Measurements from ENCODE around the gene MESD.

MESD gene

DNA sequence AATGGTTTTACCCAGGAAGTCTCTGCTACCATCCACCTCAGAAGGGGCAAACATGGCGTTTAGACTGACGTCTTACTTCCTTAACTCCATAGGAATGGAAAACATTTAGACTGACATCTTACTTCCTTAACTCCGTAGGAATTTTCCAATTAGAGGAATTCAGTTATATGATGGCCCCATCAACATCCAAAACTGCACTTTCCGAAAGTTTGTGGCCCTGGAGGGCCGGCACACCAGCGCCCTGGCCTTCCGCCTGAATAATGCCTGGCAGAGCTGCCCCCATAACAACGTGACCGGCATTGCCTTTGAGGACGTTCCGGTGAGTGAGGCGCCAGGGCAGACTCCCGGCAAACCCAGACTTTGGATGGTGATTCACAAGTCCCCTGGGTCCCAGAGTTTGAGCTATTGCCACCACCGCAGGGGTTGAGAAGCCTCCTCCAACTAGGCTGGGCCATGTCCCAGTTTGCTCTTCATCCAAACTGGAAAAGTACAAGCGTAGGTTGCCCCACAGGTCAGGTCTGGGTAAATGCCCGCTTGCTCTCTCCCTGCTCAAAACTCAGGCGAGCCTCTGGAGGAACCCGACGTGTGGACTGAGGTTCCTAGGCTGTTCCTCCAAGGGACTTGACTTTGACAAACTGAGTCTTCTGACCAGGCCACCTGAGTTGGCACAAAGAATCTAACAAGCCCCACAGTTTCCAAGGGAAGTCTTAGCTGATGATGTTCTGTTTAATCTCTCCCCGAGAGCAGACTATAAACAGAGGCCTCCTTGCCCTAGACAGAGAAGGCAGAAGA lies 57.7 kb downstream of the MESD start:
- DNase-seq = no peak

DNA sequence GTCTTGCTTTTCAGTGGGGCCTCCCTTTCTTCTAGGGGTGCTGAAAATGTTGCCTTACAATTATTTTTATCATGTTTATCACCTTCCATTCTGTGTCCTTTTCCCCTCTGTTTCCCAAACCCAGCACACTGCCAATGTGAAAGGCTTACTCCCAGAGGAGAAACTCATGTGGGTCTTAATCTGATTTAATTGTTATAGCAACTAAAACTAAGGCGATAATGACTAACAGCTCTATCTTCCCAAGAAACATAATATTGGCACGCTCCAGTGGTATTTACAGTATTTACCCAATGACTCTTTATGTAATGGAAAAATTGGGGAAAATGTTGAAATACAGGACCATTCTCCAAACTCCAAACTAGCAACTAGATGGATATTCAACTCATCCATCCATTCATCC lies 58.4 kb downstream of the MESD start:
- DNase-seq = no peak

DNA sequence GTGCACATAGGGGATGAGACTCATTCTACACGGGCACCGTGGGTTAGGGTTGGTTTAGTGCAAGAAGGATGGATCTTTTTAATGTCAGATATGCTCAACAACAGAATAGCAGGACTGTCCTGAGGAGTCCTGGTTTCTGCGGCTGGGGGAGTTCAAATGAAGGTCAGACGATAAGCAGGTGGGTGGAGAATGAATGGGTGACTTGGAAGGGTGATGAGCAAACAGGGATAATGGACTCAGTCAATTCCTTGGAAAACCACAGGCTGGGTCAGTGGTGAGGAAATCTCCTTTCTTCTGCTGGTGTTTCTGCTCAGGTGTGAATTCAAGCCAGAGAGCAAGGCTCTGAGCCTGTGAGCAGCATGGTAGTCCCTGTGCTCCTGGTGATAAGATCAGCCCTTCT lies 59.9 kb downstream of the MESD start:
- no peak for DNase-seq

DNA sequence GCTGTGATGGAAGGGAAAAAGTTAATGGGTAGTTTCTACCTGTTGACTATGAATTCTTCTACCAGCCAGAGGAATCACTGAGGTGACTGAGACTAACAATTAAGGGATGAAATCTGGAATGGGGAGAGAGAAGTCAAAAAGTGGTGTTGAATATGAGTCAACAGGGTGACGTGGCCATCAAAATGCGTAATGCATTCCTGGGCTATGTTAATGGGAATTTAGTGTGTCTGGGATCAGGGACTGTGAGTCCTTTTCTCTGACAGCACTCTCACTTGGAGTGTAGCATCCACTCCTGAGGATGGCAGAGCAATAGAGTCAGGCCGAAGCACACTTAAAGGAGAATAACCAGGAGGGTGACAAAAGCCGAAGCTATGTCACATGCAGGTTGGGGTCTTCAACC lies 60.4 kb downstream of the MESD start:
- DNase-seq = no peak

DNA sequence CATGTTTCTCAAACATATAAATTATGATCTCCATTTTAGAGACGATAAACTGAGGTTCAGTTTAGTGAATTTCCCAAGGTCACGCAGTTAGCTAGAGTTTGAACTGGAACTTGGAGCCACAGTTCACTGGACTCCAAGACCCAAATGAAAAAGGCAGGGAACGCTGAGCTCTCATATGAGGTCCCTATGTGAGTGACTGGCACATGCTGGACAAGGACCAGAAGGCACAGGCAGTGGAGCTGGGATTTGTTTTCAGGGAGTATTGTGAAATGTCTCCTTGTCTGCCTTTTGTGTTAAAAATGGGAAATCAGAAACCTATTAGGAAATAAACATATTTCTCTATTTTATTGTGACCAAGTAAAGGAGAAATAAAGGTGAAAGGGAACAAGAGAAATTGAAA lies 63.5 kb downstream of the MESD start:
- DNase-seq = no peak

DNA sequence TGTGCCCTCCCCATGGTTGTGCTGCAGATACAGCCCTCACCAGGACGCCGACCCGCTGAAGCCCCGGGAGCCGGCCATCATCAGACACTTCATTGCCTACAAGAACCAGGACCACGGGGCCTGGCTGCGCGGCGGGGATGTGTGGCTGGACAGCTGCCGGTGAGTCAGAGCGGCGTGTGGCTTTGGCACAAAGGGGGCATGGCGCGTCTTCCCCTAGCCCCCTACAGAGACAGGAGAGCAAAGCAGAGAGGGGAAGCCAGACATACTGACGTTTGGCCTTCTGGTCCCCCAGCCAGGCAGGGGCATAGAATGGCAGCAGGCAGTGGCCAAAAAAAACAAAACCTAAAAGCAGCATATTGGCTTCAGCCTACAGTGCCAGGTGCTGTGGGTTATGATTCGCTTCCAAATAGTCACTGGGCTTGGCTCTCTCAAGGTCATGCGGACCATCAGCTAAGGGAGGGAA lies 64.0 kb downstream of the MESD start:
- no peak for DNase-seq

DNA sequence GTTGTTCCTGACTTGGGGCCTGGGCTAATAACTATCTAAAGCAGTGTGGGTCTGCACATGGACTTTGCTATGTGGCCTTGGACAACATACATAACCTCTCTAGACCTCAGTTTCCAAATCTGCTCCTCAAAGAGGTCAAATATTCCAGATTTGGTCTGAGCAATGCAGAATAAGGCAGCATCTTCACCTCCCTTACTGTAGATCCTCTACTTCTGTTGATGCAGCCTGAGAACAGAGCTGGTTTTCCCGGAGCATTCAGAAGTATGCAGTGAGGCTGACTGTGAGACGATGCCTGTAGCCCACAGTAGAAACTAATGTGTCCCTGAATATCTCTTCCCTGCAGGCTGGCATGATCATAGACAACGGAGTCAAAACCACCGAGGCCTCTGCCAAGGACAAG lies 65.3 kb downstream of the MESD start:
- no peak for DNase-seq

DNA sequence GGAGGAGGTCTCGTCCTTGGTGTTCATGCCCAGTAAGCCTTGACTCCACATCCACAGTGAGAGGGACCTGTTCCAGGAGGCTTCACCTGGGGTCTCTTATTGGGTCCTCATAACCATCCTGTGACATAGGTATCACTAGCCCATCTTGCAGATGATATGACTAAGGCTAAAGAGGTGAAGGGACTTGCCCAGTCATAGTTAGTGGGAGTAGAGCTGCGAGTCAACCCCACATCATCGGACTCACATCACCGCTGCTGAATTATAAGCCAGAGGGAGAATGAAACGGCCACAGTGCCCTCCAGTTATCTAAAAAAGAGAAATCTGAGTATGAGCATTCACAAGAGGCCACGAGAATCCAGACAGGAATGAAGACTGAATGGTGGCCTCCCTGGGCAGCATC lies 66.0 kb downstream of the MESD start:
- DNase-seq = no peak

DNA sequence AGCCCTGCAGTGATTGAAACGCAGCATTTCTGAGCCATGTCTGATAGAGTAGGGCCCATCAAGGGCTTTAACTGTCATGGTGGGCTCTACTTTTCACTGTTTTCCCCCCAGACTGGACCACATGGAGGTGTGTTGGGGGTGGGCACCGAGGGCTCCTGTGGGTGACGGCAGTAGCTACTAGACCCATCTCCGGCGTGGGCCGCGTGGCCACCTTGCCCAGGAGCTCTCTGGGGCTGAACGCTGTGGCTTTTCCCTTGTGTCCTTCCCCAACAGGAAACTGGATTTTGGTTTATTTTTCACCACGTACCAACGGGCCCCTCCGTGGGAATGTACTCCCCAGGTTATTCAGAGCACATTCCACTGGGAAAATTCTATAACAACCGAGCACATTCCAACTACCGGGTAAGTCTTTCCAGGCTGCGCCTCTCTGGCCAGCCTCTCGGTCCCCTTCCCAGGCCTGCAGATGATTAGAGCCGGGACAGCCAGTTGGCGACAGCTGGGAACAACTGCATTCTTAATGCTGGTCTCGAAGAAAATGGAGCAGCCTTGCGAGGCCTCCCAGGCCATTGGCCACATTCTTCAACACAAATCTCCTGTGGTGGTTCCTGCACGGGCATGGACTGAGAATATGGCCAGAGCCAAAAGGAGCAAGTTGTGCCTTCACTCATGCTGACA lies 67.7 kb downstream of the MESD start:
- DNase-seq = no peak

DNA sequence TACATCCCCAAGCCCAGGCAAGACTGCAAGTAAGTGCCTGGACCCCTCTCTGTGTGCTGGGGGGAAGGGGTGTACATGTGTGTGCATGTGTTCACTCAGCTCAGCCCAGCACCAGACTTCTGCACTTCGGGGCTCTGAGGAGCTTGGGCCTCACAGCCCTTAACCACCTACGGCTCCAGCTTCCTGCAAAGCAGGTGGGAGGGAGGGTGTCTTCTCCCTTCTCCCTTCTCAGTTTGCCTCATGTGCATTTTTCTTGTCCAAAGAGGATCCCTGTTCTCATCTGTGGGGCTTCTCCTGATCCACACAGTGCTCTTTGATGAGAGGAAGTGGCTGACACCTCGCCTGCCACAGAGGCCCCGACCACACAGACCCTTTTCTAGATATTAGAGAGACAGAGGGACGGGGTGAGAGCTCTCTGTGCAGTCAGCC lies 69.3 kb downstream of the MESD start:
- no peak for DNase-seq

DNA sequence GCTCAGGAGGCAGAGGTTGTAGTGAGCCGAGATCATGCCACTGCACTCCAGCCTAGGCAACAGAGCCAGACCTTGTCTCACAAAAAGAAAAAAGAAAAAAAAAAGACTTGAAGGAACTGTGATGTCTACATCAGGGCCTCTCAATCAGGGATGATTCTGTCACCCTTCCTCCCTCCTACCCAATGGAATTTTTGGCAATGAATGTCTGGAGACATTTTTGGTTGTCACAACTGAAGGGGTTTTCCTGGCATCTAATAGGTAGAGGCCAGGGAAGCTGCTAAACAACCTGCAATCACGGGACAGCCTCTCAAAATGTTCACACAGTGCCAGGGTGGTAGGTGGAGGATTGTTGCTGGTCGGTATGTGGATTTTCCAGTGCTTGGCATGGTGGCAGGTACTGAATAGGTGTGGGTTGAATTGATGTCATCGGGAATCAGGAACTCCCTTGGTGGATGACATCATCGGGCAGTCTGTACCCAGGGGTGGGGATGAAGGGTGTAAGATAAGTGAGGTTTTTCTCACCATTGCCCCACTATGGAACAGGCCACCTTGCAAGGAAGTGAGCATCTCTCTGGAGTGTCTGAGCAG lies 71.3 kb downstream of the MESD start:
- DNase-seq = no peak

DNA sequence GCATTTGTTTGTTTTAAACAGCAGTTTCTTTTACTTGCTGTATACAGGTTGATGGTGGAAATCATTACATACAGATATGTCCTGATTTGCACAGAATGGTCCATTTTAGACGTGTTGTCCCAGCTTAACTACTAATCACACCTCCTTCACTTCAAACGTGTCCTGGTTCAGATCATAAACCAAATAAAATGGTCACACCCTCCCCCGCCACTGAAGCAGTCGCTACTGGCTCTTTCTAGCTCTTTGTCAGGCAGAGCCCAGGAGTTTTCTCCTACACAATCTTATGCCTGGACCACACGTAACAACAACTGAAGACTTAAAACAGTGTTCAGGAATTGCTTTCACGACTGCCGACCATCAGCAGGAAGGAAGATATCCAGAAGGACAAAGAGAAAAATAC lies 73.6 kb downstream of the MESD start:
- no peak for DNase-seq

DNA sequence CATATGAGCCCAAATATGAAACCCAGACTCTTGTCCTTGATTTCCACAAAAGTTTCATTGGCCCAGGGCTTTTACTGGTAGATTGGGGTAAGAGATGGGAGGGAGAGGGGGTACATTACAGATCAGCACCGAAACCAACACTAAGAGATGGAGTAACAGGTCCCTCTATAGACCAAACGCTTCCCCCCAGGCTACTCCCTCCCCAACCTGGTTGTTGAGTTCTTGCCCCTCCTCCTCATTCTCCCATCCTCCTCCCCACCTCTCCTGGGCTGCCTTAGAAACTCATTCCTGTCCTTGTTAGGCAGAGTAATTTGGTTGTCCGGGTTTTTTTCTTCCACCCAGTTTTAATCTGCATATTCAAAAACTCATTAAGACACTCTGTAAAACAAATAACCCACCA lies 74.1 kb downstream of the MESD start:
- DNase-seq = no peak

DNA sequence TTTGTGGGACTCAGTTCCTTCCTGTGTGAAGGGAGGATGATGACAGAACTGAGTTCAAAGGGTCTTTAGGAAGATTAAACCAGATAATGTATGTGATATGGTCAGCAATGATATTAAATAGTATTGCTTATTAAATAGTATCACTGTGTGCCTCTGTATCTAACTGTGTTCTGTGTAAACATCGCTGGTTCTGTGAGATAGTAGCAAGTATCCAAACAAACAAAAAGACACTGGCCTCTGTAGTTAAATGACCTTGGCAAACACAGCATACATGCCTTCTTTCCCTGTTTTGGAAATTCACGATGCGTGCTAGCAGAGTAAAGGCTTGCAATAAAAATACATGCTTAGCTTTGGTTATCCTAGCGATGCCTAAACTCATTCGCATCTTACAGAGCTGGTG lies 76.1 kb downstream of the MESD start:
- no peak for DNase-seq

DNA sequence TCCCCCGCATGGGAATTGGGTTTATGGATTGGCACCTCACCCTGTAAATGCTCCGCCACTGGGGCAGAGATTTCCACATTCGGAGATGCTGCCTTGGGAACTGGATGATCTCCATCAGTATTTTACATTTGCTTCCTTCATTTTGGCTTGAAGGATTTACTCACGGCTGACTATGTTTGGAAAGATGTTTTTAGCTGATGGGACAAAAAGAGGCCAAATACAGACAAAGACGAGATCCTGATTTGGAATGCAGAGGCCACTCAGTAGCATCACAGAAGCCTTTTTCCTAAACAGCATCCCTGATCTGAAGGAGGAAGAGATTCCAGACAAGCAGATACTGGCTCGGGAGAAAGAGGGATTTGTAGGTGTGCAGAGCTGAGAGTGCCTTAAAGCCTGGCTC lies 76.9 kb downstream of the MESD start:
- DNase-seq = no peak

DNA sequence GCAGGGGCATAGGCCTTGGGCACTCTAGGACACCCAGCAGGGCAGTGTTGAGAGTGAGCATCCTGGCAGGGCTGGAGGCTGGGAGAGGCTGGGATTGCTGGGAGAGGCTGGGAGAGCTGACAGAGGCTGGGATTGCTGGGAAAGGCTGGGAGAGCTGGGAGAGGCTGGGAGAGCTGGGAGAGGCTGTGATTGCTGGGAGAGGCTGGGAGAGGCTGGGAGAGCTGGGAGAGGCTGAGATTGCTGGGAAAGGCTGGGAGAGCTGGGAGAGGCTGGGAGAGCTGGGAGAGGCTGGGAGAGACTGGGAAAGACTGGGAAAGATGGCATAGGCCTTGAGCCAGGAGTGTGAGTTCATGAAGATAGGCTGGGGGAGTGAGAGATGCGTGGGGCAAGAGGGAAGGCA lies 77.8 kb downstream of the MESD start:
- no peak for DNase-seq

DNA sequence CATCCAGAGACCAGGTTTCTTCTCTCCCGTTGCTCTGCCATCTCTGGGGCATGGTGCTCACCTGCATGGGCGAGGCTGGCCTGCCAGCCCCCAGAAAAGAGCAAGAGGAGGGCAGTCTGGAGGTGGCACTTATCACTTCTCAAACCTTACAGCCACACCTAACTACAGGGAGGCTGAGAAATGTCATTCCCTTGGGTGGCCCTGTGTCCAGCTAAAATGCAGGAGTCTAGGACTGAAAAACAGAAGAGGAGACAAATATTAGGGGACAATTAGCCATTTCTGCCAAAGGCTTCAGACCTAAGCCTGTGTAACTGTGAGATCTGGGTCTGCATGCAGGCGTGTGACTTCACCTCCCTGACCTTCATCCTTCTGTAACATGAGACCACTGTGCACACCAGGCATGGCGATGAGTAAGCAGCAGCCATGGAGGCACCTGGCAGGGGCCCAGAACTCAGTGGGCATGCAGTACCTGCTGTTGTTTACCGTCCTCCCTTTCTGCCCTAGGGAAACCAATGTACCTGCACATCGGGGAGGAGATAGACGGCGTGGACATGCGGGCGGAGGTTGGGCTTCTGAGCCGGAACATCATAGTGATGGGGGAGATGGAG lies 83.4 kb downstream of the MESD start:
- DNase-seq = peak; percentile 90

DNA sequence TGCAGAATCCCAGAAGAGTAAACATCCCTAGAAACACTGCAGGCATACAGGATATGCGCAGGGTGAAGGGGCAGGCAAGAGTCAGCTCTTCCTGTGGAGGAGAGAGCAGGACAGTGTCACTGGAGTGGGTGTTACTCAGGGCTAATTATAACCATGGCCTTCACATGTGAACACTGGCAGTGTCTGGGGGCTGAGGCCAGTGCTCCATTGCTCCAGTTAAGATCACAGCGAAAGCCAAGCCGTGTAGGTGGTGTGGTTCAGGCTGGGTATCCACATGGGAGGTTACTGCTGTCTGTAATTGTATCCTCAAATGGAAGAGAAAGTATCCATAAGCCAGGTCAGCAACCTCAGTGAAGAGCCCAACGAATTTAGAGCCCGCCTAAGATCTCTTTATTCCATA lies 84.6 kb downstream of the MESD start:
- peak; percentile 1 for DNase-seq

DNA sequence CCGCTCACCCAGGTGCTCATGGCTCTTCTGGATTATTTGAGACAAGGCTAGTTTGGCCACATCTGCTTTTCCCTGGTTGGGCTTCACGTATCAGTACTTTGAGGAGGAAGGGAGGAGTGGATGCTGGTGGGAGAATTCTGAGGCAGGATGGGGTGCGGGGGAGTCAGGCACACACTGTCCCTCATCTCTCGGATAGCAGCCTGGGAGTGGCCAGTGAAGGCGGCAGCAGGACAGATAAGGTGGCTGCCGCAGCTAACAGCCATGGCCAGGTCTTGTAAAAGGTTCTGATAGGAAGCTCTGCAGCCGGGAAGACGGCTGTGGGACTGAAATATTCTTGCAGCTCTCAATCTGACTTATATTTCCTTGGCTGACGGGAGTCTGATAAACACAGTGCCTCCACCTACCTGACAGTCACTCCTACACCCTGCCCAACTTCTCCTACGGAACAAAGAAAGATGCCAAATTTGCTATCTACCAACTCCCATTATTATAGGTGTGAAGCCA lies 87.3 kb downstream of the MESD start:
- no peak for DNase-seq

DNA sequence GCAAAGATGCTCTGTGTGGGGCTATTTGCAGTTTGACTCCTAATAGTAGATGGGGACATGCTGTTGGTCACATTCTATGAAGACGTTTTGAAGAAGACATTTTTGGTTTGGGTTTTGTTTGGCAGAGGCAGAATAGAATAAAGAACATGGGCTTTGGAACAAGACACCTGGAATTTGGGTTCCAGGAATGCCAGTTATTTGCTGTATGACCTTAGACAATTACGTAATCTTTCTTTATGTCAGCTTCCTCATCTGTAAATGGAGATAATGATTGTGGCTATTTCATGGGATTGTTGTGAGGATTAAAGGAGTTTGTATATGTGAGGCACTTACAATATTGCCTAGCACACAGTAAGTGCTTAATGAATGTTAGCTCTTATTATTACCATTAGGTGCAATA lies 91.6 kb downstream of the MESD start:
- no peak for DNase-seq
